ENCODE results near the gene TCN2. TPM values are rescaled to one million over a fixed set of nuclear protein-coding genes. Genes with fewer than 3 reads are reported as not detected.

TCN2 gene
- total RNA-seq, 1 donor from 2014 or later = 15.5 TPM

- no peak for DNase-seq (ENCODE audit: low spot score in 2 of 2, unreplicated experiment in 2 of 2)
- no peak for TF ChIP-seq CTCF (IDR thresholded peaks at IDR 0.05; ENCODE audit: unreplicated experiment)
- Mint-ChIP-seq H3K27ac (no peak overlapping the region), H3K4me3 (no peak overlapping the region), H3K4me1 (peaks cover 11% of the 10 kb centered on the region), H3K27me3 (ENCODE audit: low read depth) (no peaks in the 10 kb centered on the region), H3K9me3 (no peaks in the 10 kb centered on the region), H3K36me3 (no peaks in the 10 kb centered on the region)
Measured at GRCh38 chr22:30601464-30601863, 5.5 kb upstream of the TCN2 start.

GRCh38 chr22:30602049-30602448 lies 4.9 kb upstream of the TCN2 start:
- Mint-ChIP-seq H3K27me3 (ENCODE audit: low read depth) (no peaks in the 10 kb centered on the region), H3K9me3 (no peaks in the 10 kb centered on the region), H3K36me3 (no peaks in the 10 kb centered on the region), H3K27ac (no peak overlapping the region), H3K4me1 (peaks cover 13% of the 10 kb centered on the region), H3K4me3 (no peak overlapping the region)
- TF ChIP-seq CTCF (IDR thresholded peaks at IDR 0.05; ENCODE audit: unreplicated experiment) = no peak
- DNase-seq (ENCODE audit: low spot score in 2 of 2, unreplicated experiment in 2 of 2) = no peak

- no peak overlapping the region for H3K27ac Mint-ChIP-seq
- H3K4me3 Mint-ChIP-seq = no peak overlapping the region
- DNase-seq (ENCODE audit: low spot score in 2 of 2, unreplicated experiment in 2 of 2) = no peak
- H3K27me3 Mint-ChIP-seq (ENCODE audit: low read depth) = no peaks in the 10 kb centered on the region
- peaks cover 24% of the 10 kb centered on the region for H3K4me1 Mint-ChIP-seq
- no peaks in the 10 kb centered on the region for H3K9me3 Mint-ChIP-seq
- TF ChIP-seq CTCF (IDR thresholded peaks at IDR 0.05; ENCODE audit: unreplicated experiment) = no peak
- H3K36me3 Mint-ChIP-seq = no peaks in the 10 kb centered on the region
Measured at GRCh38 chr22:30603801-30604200, 3.2 kb upstream of the TCN2 start.

- no peaks in the 10 kb centered on the region for H3K27me3 Mint-ChIP-seq (ENCODE audit: low read depth)
- no peaks in the 10 kb centered on the region for H3K9me3 Mint-ChIP-seq
- H3K27ac Mint-ChIP-seq = no peak overlapping the region
- H3K4me1 Mint-ChIP-seq = peaks cover 30% of the 10 kb centered on the region
- H3K4me3 Mint-ChIP-seq = no peak overlapping the region
- no peak for DNase-seq (ENCODE audit: low spot score in 2 of 2, unreplicated experiment in 2 of 2)
- H3K36me3 Mint-ChIP-seq = no peaks in the 10 kb centered on the region
- TF ChIP-seq CTCF (IDR thresholded peaks at IDR 0.05; ENCODE audit: unreplicated experiment) = no peak
Measured at GRCh38 chr22:30604723-30605122, 2.3 kb upstream of the TCN2 start.

- H3K9me3 Mint-ChIP-seq = no peaks in the 10 kb centered on the region
Measured at GRCh38 chr22:30605449-30606110, 1.4 kb upstream of the TCN2 start.

More at GRCh38 chr22:30605449-30606110, 1.4 kb upstream of the TCN2 start:
- Mint-ChIP-seq H3K4me1 (peaks cover 30% of the 10 kb centered on the region), H3K4me3 (peak overlapping the region; percentile 85), H3K27me3 (ENCODE audit: low read depth) (no peaks in the 10 kb centered on the region), H3K27ac (no peak overlapping the region), H3K36me3 (no peaks in the 10 kb centered on the region)
- peak; percentile 61 for TF ChIP-seq CTCF (IDR thresholded peaks at IDR 0.05; ENCODE audit: unreplicated experiment)
- no peak for DNase-seq (ENCODE audit: low spot score in 2 of 2, unreplicated experiment in 2 of 2)

All from mesothelial cell of epicardium (in vitro differentiated cells).